B cell (primary cell): ENCODE data around the gene TENT4B. TPM values are rescaled to one million over a fixed set of nuclear protein-coding genes. Genes with fewer than 3 reads are reported as not detected.

Experiments used
- ATAC-seq: fragments of 200-7000 bp; cut with Tn5 transposase; one replicate; pipeline ENCODE4 v1.10.0; 2021; ENCODE audit warnings: low read depth, mild to moderate bottlenecking, moderate number of reproducible peaks, moderate library complexity
- CTCF ChIA-PET: fragments of 350-600 bp; sonication (Branson Sonifier 250); formaldehyde crosslinking; loops from one replicate; lab custom pipeline; 2021; ENCODE audit warnings: antibody characterized with exemption, inconsistent platforms; lab: Charles Lee
- POLR2A ChIA-PET: fragments of 350-600 bp; sonication (Branson Sonifier 250); formaldehyde crosslinking; loops from one replicate; lab custom pipeline; 2021; ENCODE audit warnings: antibody characterized with exemption; lab: Charles Lee
- DNase-seq: peaks from one replicate; pipeline ENCODE4 v3.0.0; 2013
- H2AFZ ChIP-seq: 2 replicates; pipeline ENCODE4 v1.6.1; 2012; ENCODE audit warnings: mild to moderate bottlenecking, low read depth, low read length; ENCODE audit not compliant: insufficient read depth, poor library complexity, severe bottlenecking
- H3K27ac ChIP-seq, 2 donors: 1 replicate in 1 of 2; 2 replicates in 1 of 2; pipeline ENCODE4 v1.5.1; 2012 to 2013; ENCODE audit warnings: low read length in 2 of 2, mild to moderate bottlenecking in 2 of 2, moderate library complexity in 1 of 2
- H3K27me3 ChIP-seq, 4 experiments: fragments of 200-600 bp in 1 of 4; sonication (generic) in 1 of 4; replicated peaks in 1 of 4; 1 replicate in 2 of 4; 2 replicates in 2 of 4; pipeline versions ENCODE4 v1.6.1 to v1.7.0; 2013 to 2016; ENCODE audit warnings: low read length in 3 of 4, mild to moderate bottlenecking in 2 of 4, mixed read lengths in 1 of 4, moderate library complexity in 1 of 4; ENCODE audit not compliant: insufficient read depth in 4 of 4, control insufficient read depth in 3 of 4; ENCODE audit errors: control extremely low read depth in 1 of 4
- H3K36me3 ChIP-seq, 2 experiments: replicated peaks in 1 of 2; 1 replicate in 1 of 2; 2 replicates in 1 of 2; pipeline versions ENCODE4 v1.6.1 to v1.7.1; 2013; ENCODE audit warnings: low read length in 1 of 2; ENCODE audit not compliant: insufficient read depth in 2 of 2, control insufficient read depth in 1 of 2; ENCODE audit errors: control extremely low read depth in 1 of 2, extremely low read depth in 1 of 2
- H3K4me1 ChIP-seq, 2 donors: fragments of 200-600 bp in 1 of 2; sonication (generic) in 1 of 2; 1 replicate in 1 of 2; 2 replicates in 1 of 2; pipeline versions ENCODE4 v1.5.1 to v1.6.1; 2013 to 2017; ENCODE audit warnings: low read length in 2 of 2; ENCODE audit not compliant: control insufficient read depth in 2 of 2, insufficient read depth in 2 of 2
- H3K4me2 ChIP-seq: replicated peaks from 2 replicates; pipeline ENCODE3; 2012; ENCODE audit warnings: mild to moderate bottlenecking, low read depth, low read length; ENCODE audit not compliant: poor library complexity, severe bottlenecking
- H3K4me3 ChIP-seq, 5 experiments: fragments of 200-600 bp in 1 of 5; sonication (generic) in 1 of 5; 1 replicate in 3 of 5; 2 replicates in 2 of 5; pipeline versions ENCODE4 v1.5.1 to v1.7.0; 2011 to 2016; ENCODE audit warnings: low read length in 4 of 5, mild to moderate bottlenecking in 4 of 5, low read depth in 2 of 5, control low read depth in 1 of 5, moderate library complexity in 1 of 5; ENCODE audit not compliant: insufficient read depth in 1 of 5; ENCODE audit errors: control extremely low read depth in 1 of 5, extremely low read depth in 1 of 5
- H3K79me2 ChIP-seq: fragments of 200-600 bp; sonication (generic); one replicate; pipeline ENCODE4 v1.6.0; 2016; ENCODE audit warnings: low read length; ENCODE audit not compliant: control insufficient read depth, insufficient read depth
- H3K9ac ChIP-seq: fragments of 200-600 bp; sonication (generic); 2 replicates; pipeline ENCODE4 v1.6.1; 2017; ENCODE audit warnings: mild to moderate bottlenecking, low read length, moderate library complexity
- H3K9me3 ChIP-seq, 3 donors: one replicate each; pipeline versions ENCODE4 v1.6.1 to v1.7.1; 2013; ENCODE audit warnings: low read length in 2 of 3; ENCODE audit not compliant: control insufficient read depth in 2 of 3, insufficient read depth in 1 of 3; ENCODE audit errors: control extremely low read depth in 1 of 3
- H4K20me1 ChIP-seq: 2 replicates; pipeline ENCODE4 v1.6.0; 2012; ENCODE audit warnings: mild to moderate bottlenecking, low read length; ENCODE audit not compliant: insufficient read depth, control insufficient read depth, poor library complexity, severe bottlenecking
- H3K27ac Mint-ChIP-seq: one replicate; pipeline ENCODE4 v1.8.0; 2021; ENCODE audit warnings: mixed read lengths
- H3K27me3 Mint-ChIP-seq: one replicate; pipeline ENCODE4 v1.8.0; 2021; ENCODE audit warnings: mixed read lengths
- H3K4me1 Mint-ChIP-seq: one replicate; pipeline ENCODE4 v1.8.0; 2021; ENCODE audit warnings: mixed read lengths
- H3K4me3 Mint-ChIP-seq: one replicate; pipeline ENCODE4 v1.8.0; 2021; ENCODE audit warnings: mixed read lengths
- H3K9me3 Mint-ChIP-seq: one replicate; pipeline ENCODE4 v1.8.0; 2022; ENCODE audit warnings: mixed read lengths; ENCODE audit not compliant: insufficient read depth
- CTCF ChIP-seq: fragments of 200-600 bp; IDR thresholded peaks from one replicate; pipeline ENCODE4 v1.8.0; 2022; ENCODE audit warnings: antibody characterized with exemption, mild to moderate bottlenecking
- EZH2 ChIP-seq: IDR thresholded peaks from 2 replicates; pipeline ENCODE4 v1.6.1; 2012; ENCODE audit warnings: borderline replicate concordance, low read depth, mild to moderate bottlenecking, moderate library complexity, low read length; ENCODE audit not compliant: insufficient read depth, poor library complexity, severe bottlenecking
- WGBS: methylation state at CpG from one replicate; pipeline ENCODE4 v1.1.5; 2013; ENCODE audit warnings: missing lambda C conversion rate; ENCODE audit not compliant: insufficient coverage; 5-methylcytosine and 5-hydroxymethylcytosine counted together
- intact Hi-C: fragments of 100-400 bp; cut with micrococcal nuclease; formaldehyde crosslinking; loops from one replicate; pipeline ENCODE4 v1.10.0; 2022
- polyA plus RNA-seq: library from polyadenylated mRNA; depleted of rRNA; stranded (reverse); fragments of >200 nt; gene quantifications from 2 replicates; pipeline ENCODE4 v1.2.3, GENCODE V29; 2012
- total RNA-seq, 2 donors: library from RNA; stranded (reverse); fragments of 120-200 nt in 1 of 2; gene quantifications; 1 replicate in 1 of 2; 2 replicates in 1 of 2; pipeline versions ENCODE4 v1.2.3 to v1.2.4, GENCODE V29; 2013 to 2022

Gene TENT4B
- total and polyA plus RNA-seq, 2 donors (not counting 1 experiment from before 2014, with no cell fraction given): 6.1 to 17.1 TPM

- Histone ChIP-seq H3K9ac (no peak overlapping the region), H3K4me2 (no peak overlapping the region), H3K79me2 (no peaks in the 10 kb centered on the region), H3K27me3 (no peaks in the 10 kb centered on the region), H2AFZ (no peak overlapping the region), H3K9me3 (no peaks in the 10 kb centered on the region), H4K20me1 (no peaks in the 10 kb centered on the region), H3K4me1 (no peaks in the 10 kb centered on the region), H3K4me3 (no peak overlapping the region), H3K27ac (no peak overlapping the region), H3K36me3 (no peaks in the 10 kb centered on the region)
- Mint-ChIP-seq H3K27ac (no peak overlapping the region), H3K9me3 (no peaks in the 10 kb centered on the region), H3K4me1 (no peaks in the 10 kb centered on the region), H3K27me3 (no peaks in the 10 kb centered on the region), H3K4me3 (no peak overlapping the region)
- no peak for TF ChIP-seq EZH2
- no peak for TF ChIP-seq CTCF
- DNase-seq: no peak
- intact Hi-C loops: no loop called here
- ChIA-PET CTCF (no interaction called here), POLR2A (no interaction called here)
- WGBS: 100% methylated on average over 1 of the region's 2 CpGs
- ATAC-seq: no peak
Observed at GRCh38 chr16:50144211-50144610, 8.9 kb upstream of the TENT4B start.

GRCh38 chr16:50146479-50147435 is 6.3 kb upstream of the TENT4B start:
- Mint-ChIP-seq H3K27me3 (no peaks in the 10 kb centered on the region), H3K4me1 (peaks cover under 1% of the 10 kb centered on the region), H3K9me3 (no peaks in the 10 kb centered on the region), H3K4me3 (no peak overlapping the region), H3K27ac (no peak overlapping the region)
- TF ChIP-seq CTCF: no peak
- no peak for TF ChIP-seq EZH2
- ATAC-seq: no peak
- Histone ChIP-seq H3K4me3 (no peak overlapping the region), H4K20me1 (no peaks in the 10 kb centered on the region), H3K9me3 (no peaks in the 10 kb centered on the region), H3K27me3 (no peaks in the 10 kb centered on the region), H3K79me2 (no peaks in the 10 kb centered on the region), H3K4me1 (peaks cover 0 to 2% of the 10 kb centered on the region in 2 donors), H2AFZ (no peak overlapping the region), H3K36me3 (no peaks in the 10 kb centered on the region), H3K9ac (no peak overlapping the region), H3K4me2 (no peak overlapping the region), H3K27ac (no peak overlapping the region)
- CTCF ChIA-PET: no interaction called here
- DNase-seq: no peak
- 87% methylated on average over 8 of the region's 9 CpGs for WGBS
- intact Hi-C loops: no loop called here
- POLR2A ChIA-PET: no interaction called here
